Forelimb muscle (tissue), 1 donor: ENCODE data around the gene SPN. TPM values are rescaled to one million over a fixed set of nuclear protein-coding genes. Genes with fewer than 3 reads are reported as not detected.
"Not testable (repeated sequence)": the region's sequence is repeated elsewhere in the genome, so short reads cannot be mapped to it uniquely, and the experiment has no call there.

ENCODE experiments used
- DNase-seq: peaks from one replicate; pipeline ENCODE4 v3.0.0-alpha.2; 2013; ENCODE audit warnings: low read depth
- polyA plus RNA-seq: library from polyadenylated mRNA; unstranded; fragments of 120-200 nt; gene quantifications from one replicate; pipeline ENCODE4 v1.2.1, GENCODE V29; 2013; ENCODE audit not compliant: insufficient read length

SPN gene
- polyA plus RNA-seq, 1 donor: 1.0 TPM

DNA sequence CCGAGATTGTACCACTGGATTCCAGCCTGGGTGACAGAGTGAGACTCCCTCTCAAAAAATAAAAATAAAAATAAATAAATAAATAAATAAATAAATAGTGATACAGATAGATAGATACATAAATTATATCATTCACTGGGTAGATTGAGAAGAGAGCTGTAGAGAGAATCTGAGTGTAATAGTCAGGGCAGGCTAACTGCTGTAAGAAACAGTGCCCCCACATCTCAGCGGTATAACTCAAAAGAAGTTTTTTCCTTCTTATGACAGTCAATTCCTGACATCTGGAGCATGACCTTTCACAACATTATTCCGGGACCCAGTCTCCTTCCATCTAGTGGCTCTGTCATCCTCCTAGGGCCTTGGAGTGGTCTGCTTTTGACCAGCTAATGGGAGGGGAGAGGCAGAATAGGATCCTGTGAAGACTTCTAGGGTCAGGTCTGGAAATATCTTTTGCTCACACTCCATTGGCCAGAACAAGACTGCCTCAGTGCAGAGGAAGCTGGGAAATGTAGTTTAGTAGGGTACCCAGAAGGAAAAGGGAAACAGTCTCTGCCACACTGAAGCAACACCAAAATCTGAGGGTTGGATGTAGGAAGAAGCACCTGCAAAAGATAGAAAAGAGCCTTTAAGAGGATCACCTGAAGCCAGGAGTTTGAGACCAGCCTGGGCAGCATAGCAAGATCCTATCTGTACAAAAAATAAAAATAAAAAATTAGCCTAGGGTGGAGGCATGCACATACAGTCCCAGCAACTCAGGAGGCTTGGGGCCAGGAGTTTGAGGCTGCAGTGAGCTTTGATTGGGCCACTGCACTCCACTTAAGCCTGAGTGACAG, 13.0 kb downstream of the SPN start:
- DNase-seq: no peak

DNA sequence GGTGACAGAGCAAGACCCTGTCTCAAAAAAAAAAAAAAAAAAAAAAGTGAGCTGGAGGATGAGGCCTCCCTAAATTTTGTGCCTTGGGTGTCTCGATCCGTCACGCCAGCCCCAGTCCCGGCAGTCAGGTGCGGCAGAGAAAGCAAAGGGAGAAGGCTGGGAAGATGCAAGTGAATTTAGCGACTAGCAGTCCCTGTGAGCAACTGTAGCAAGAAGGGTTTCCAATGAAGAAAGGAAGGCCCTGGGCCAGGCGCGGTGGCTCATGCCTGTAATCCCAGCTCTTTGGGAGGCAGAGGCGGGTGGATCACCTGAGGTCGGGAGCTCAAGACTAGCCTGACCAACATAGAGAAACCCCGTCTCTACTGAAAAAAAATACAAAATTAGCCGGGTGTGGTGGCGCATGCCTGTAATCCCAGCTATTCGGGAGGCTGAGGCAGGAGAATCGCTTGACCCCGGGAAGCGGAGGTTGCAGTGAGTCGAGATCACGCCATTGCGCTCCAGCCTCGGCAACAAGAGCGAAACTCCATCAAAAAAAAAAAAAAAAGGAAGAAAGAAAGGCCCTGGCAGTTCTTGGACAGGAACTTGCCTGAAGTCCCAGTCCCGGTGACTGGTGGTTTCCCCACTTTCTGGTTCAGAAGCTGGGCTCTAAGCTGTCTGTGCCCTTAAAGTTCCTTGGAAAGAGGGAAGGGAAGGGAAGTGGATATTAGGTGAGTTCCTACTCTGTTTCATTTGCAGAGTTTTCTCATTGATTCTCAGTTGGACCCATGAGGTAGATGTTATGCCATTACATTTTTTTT, 14.1 kb downstream of the SPN start:
- no peak for DNase-seq

DNA sequence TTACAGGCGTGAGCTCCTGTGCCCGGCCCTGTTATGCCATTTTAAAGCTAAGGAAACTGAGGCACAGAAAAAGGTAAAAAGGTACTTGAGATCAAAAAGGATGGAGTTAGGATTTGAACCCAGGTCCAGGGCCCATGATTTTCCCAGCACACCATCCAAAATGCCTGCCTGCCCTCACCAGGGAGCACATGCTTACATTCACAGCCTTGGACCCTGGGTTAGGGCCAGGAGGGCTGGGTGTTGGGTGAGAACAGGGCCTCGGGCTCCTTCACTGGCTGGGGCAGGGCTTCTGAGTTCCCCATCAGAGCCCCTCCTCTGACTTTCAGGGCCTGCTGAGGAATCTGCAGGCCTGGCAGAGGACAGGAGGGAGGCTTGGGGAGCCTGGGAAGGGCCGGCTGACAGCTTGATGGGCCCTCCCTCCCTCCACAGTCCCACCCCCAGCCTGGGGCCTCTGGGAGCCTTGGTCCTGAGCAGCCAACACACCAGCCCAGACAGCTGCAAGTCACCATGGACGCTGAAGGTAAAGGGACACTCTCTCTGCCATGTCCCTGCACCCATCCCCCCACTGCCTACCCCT, 15.7 kb downstream of the SPN start, which contains the start of gene QPRT:
Gene QPRT, plus strand, starts transcription at position 490 of the 577 bp plus-strand sequence. Its CDS starts 18 bp downstream, at position 508.
- no peak for DNase-seq

DNA sequence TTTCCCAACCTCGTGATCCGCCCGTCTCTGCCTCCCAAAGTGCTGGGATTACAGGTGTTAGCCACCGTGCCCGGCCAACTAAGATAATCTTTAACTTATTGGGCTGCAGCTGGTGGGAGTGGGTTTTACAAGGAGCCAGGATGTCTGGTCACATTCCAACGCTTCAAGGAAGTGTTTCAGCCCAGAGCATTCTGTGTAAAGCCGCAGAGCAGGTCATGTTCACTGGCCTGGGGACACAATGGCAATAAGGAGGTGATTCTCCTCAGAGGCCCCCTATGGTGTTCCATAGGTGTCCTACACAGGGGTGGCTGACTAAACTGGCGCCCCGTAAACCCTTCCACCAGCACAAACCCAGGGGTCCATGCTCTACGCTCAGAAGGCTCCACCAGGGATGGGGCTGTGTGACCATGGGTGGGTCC, 17.1 kb downstream of the SPN start:
- no peak for DNase-seq

DNA sequence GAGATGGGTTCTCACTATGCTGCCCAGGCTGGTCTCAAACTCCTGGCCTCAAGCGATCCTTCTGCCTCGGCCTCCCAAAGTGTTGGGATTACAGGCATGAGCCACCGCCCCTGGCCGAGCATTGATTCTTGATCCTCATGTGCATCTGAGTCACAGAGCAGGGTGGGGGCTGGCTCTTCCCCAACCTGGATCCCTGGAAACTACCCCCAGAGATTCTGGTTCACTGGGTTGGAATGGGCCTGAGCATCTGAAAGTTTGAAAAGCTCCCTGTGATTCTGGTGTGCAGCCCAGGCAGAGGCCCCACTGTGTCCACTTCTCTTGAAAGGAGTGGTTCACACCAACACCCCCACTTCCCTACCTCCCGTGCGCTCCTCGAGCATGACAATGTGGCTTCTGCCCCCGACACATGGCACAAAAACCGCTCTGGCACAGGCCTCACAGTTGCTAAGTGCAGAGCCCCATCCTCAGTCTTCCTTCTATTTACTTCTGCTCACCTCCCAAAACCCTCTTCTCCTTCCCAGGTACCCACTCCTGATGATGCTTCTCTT, 20.6 kb downstream of the SPN start:
- DNase-seq: no peak

DNA sequence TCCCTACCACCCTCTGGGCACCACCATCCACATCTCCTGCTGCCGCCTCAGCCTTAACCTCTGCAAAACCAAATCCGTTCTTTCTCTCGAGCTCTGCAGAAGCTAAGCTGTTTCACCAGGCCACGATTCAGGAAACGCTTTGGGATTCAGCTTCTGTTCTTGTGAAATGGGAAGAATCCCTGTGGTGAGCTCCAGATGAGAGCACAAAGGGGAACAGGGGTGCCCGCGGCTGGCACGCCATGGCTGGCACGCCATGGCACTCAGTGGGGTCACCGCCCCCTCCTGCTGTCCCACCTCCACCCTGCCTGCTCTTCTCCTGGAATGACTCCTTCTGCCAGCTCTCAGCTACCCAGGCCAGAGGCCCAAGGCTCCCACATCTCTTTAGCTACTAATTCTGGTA, 21.6 kb downstream of the SPN start:
- DNase-seq: no peak

DNA sequence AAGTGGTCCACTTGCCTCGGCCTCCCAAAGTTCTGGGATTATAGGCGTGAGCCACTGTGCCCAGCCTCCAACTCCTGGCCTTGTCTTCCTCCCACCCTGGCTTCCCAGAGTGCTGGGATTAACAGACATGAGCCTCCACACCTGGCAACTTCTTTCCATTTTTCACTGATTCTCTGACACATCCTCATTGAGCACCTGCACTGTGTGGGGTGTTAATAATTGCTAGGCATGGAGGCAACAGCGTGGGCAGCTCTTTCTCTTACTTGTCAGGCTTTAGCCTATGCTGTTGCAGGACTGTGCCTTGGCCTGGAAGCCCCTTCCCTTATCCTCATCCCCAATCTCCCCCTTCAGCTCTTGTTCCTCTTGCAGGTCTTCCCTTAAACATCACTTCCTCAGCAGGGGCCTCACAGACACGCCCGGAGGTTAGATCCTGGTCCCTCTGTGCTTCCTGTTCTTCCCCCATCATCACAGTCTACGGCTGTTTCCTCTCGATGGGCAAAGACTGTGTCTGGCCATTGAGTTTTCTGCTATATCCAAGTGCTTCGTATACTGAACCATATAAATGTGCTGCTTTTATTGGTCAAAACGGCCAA, 23.8 kb downstream of the SPN start:
- DNase-seq: no peak

DNA sequence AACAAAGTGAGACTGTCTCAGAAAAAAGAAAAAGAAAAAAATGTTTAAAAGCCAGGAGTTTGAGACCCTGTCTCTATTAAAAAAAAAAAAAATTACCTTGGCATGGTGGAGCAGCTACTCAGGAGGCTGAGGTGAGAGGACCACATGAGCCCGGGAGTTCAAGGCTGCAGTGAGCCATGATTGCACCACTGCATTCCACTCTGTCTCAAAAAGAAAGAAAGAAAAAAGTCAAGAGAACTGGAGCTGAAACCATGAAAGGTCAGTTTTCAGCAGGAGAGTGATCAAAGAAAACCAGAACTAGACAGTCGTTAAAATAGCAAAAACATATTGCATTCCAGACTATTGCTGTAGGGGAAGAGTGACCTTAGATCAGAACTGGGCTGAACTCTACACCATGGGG, 24.7 kb downstream of the SPN start:
- no peak for DNase-seq

DNA sequence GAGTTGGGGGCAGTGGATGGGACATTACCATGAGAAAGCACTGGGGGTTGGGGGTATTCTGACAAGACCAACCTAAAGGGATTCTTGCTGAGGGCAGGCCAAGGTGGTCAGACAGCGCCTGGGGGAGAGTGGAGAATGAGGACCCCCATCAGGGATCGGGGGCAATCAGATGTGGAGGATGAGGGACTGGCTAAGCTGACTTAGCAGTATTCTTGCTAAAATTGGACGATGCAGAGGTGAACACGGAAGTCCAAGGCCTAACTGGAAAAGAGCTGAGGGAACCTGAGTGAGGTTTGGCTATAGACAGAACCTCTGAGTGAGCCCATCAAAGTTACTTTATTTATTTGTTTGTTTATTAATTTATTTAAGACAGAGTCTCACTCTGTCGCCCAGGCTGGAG, 25.1 kb downstream of the SPN start:
- DNase-seq: no peak

DNA sequence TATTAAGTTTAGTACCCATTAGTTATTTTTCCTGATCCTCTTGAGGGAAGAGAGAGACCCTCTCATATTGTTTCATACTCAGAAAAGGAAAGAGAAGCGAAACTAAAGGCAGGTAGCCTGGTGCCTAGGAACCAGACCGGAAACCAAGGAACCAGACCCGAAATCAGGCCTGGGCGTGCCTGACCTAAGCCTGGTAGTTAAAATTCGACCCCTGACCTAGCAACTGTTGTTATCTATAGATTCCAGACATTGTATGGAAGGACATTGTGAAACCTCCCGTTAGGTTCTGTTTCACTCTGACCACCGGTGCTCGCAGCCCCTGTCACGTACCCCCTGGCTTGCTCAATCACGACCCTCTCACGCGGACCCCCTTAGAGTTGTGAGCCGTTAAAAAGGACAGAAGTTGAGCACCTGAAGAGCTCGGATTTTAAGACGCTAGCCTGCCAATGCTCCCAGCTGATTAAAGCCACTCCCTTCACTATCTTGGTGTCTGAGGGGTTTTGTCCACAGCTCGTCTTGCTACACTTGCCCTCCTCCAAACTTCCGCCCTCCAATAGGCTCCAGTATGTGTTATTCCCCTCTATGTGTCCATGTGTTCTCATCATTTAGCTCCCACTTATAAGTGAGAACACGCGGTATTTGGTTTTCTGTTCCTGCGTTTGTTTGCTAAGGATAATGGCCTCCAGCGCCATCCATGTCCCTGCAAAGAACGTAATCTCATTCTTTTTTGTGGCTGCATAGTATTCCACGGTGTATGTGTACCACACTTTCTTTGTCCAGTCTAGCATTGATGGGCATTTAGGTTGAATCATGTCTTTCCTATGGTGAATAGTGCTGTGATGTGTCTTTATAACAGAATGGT, 26.7 kb downstream of the SPN start:
- DNase-seq: not testable (repeated sequence)

DNA sequence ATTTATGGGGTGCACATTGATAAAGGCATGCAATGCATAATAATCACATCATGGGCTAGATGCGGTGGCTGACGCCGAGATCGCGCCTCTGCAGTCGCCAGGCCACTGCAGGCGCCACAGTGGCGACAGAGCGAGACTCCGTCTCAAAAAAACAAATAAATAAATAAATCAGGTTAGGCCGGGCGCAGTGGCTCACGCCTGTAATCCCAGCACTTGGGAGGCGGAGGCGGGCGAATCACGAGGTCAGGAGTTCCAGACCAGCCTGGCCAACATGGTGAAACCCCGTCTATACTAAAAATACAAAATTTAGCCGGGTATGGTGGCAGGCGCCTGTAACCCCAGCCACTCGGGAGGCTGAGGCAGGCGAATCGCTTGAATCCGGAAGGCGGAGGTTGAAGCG, 29.6 kb downstream of the SPN start:
- not testable (repeated sequence) for DNase-seq

DNA sequence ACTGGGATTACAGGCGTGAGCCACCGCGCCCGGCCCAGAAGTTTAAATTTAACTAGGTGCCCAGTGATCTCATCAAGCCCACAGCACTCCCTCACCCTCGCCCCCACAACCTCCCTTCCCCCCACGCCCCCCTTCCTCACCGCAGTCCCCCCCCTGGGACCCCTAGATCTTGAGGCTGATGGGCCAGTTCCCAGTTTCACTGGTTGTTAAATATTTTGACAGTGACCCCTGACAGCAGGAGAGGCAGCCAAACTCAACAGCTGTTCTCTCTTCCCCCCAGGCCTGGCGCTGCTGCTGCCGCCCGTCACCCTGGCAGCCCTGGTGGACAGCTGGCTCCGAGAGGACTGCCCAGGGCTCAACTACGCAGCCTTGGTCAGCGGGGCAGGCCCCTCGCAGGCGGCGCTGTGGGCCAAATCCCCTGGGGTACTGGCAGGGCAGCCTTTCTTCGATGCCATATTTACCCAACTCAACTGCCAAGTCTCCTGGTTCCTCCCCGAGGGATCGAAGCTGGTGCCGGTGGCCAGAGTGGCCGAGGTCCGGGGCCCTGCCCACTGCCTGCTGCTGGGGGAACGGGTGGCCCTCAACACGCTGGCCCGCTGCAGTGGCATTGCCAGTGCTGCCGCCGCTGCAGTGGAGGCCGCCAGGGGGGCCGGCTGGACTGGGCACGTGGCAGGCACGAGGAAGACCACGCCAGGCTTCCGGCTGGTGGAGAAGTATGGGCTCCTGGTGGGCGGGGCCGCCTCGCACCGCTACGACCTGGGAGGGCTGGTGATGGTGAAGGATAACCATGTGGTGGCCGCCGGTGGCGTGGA, 31.5 kb downstream of the SPN start:
- DNase-seq: no peak

DNA sequence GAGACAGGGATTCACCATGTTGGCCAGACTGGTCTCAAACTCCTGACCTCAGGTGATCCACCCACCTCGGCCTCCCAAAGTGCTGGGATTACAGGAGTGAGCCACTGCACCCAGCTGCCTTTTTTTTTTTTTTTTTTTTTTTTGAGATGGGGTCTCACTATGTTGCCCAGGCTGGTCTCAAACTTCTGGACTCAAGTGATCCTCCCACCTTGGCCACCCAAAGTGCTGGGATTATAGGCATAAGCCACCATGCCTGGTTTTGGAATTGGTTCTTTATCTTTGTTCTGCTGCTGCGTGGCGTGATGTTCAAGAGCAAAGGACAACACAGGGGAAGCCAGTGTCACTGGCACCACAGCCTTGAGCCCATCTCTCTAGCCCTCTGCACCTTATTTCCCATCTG, 32.6 kb downstream of the SPN start:
- DNase-seq: not testable (repeated sequence)

DNA sequence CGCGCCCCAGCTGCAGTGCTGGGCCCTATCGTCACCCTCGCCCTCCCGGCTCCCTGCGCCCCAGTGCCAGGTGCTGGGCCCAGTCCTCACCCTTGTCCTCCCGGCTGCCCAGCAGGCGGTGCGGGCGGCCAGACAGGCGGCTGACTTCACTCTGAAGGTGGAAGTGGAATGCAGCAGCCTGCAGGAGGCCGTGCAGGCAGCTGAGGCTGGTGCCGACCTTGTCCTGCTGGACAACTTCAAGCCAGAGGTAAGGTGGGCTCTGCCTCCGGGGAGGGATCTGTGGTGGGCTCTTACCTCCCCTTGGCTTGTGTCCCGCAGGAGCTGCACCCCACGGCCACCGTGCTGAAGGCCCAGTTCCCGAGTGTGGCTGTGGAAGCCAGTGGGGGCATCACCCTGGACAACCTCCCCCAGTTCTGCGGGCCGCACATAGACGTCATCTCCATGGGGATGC, 33.9 kb downstream of the SPN start:
- no peak for DNase-seq

DNA sequence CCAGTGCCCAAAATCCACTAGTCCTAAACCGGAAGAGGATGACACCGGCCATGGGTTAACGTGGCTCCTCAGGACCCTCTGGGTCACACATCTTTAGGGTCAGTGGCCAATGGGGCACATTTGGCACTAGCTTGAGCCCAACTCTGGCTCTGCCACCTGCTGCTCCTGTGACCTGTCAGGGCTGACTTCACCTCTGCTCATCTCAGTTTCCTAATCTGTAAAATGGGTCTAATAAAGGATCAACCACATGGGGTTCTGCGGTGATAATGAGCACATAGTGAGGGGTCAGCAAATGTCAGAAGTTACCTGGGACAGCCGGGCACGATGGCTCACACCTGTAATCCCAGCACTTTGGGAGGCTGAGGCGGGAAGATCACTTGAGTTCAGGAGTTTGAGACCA, 34.3 kb downstream of the SPN start:
- DNase-seq: no peak

DNA sequence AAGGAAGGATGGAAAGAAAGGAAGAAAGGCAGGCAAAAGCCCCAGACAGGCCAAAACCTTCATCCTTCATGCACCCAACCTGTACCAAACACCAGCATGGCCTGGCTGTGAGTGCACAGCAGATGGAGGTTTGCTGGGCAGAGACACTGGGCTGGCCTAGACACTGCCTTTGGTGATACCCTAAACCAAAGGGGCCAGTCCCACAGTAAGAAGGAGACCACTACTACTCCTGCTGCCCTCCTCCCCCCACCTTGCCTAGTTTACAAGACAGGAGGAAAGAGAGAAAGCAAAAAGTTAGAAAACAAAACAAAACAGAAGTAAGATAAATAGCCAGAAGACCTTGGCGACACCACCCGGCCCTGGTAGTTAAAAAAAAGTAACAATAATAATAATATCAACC, 35.0 kb downstream of the SPN start:
- DNase-seq: no peak

DNA sequence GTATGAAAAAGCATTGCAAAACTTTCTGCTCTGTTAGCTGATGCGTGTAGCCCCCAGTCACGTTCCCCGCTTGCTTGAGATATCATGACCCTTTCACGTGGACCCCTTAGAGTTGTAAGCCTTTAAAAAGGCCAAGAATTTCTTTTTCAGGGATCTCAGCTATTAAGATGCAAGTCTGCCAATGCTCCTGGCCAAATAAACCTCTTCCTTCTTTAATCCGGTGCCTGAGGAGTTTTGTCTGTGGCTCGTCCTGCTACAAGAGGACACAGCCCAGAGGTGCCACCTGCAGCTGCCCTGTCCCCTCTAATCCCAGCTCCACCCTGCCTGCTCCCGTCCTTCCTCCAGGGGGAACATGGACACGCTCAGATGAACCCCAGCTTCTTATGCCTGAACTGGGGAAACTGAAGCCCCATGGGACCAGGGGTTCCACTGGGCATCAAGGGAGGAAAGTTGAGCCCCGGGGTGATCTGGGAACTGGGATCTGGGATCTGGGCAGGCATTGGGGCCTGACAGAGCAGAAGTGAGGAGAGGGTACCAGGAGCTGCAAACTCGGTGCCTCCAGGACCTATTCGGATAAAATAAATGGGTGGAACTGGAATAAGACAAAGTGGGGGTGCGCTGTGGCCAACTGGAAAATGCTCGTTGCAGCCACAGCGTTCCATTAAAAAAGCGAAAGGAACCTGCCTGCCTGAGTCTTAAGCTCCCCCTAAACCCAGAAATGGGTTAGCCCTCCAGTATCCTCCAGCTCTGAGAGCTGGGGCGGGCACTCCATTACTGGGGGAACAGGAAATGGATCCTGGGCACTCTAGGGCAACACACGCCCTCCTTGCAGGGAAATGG, 35.7 kb downstream of the SPN start:
- DNase-seq: no peak

DNA sequence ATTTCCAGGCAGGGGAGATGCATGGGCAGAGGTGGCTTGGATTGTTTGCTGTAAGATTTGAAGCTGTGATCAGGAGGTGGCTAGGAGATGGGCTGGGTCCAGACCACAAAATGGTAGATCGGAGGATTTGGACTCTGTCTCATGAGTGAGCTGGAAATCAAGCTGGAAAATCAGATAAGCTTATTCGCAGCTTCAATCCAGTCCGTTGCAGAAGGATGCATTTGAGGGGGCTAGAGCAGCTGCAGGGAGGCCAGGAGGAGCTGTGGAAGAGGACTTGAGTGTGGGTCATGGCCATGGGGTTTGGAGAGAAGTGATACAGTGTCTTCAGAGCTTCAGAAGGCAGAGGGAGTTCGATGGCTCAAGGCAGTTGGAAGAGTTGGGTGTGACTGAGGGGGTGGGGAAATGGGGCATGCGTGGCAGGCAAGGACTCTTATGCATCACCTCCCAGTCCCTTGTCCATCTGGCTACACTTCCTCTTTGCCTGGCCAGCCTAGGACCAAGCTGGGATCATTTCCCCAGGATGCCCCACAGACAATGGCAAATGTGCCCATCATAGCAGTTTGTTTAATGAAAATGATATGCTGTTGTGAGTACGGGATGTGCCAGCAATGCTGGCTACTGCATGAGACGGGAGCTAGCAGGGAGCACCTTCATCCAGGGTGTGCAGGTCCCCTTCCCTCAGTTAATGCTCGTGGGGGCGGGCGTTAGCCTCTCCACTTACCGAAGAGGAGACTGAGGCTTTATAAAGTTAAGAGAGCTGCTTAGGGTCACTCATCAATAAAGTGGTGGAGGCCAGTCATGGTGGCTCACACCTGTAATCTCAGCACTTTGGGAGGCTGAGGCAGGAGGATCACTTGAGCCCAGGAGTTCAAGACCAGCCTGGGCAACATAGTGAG, 36.5 kb downstream of the SPN start:
- no peak for DNase-seq
